Omental fat pad (tissue), 4 donors: Measurements from ENCODE around the gene RNASE4. TPM values are rescaled to one million over a fixed set of nuclear protein-coding genes. Genes with fewer than 3 reads are reported as not detected.

Experiments
- ATAC-seq: fragments of 150-250 bp; one replicate; pipeline ENCODE4 v1.9.1; 2016; ENCODE audit warnings: mild to moderate bottlenecking, moderate library complexity; ENCODE audit not compliant: low FRiP score
- DNase-seq: peaks from one replicate; pipeline ENCODE4 v3.0.0-alpha.2; 2019; ENCODE audit warnings: low spot score
- total RNA-seq, 4 donors: library from RNA; depleted of rRNA; stranded (reverse); fragments of >200 nt; gene quantifications; one replicate each; pipeline ENCODE4 v1.1.0, GENCODE V29; 2016
- TF ChIP-seq, protein P1 (sequence below), 3 donors: fragments of 450-650 bp; IDR thresholded peaks; one replicate each; pipeline ENCODE4 v1.5.1; 2016 to 2017; ENCODE audit warnings: antibody characterized with exemption in 3 of 3, mild to moderate bottlenecking in 3 of 3, moderate library complexity in 2 of 3

RNASE4 gene
- total RNA-seq, 4 donors from 2014 or later = 115 to 280 (median 181) TPM

GRCh38 chr14:20682435-20683124, 1.8 kb upstream of the RNASE4 start:
- peak; percentile 43 for DNase-seq
- TF ChIP-seq, protein P1, sequence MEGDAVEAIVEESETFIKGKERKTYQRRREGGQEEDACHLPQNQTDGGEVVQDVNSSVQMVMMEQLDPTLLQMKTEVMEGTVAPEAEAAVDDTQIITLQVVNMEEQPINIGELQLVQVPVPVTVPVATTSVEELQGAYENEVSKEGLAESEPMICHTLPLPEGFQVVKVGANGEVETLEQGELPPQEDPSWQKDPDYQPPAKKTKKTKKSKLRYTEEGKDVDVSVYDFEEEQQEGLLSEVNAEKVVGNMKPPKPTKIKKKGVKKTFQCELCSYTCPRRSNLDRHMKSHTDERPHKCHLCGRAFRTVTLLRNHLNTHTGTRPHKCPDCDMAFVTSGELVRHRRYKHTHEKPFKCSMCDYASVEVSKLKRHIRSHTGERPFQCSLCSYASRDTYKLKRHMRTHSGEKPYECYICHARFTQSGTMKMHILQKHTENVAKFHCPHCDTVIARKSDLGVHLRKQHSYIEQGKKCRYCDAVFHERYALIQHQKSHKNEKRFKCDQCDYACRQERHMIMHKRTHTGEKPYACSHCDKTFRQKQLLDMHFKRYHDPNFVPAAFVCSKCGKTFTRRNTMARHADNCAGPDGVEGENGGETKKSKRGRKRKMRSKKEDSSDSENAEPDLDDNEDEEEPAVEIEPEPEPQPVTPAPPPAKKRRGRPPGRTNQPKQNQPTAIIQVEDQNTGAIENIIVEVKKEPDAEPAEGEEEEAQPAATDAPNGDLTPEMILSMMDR (IDR thresholded peaks at IDR 0.05) = no peak
- peak; percentile 84 for ATAC-seq

GRCh38 chr14:20683125-20683890, 1.1 kb upstream of the RNASE4 start:
- DNase-seq = peak; percentile 42
- ATAC-seq = peak; percentile 33
- TF ChIP-seq, protein P1 (IDR thresholded peaks at IDR 0.05) = no peak

DNA sequence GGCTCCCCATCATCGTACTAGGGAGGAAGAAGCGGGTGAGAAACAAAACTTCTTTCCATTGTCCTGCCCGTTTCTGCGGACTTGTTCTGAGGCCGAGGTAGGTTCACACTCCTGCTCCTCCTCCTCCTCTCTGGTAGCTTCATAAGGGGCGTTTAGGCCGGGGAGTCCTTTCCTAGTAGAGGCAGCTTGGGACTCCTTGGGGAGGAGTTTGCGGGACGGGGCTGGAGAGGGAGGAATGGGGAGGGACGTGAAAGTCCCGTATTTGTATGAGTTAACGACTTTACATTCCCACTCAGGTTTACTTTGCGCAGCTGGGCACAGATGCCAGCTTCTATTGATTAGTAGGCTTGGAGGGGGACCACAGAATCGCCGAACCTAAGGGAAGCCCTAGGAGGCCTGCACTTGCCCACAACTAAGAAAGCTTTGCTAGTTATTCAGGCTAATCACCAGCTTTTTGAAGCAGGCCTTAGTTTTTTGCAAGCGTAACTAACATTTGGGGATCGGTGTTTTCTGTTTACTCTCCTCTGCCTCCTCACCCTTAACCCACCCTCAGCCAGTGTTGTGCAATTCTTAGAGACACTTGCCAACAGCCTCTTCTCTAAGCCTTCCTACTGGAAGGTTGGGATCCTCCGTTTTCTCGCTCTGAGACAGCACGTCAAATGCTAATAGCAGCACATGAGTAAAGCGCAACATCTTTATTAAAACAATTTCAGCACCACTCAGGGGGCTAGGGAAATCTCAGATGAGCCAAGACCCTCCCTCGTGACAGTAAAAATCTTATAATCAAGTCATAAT, 499 bp downstream of the RNASE4 start:
- ATAC-seq (peak; percentile 19), DNase-seq (no peak)
- TF ChIP-seq, protein P1 (IDR thresholded peaks at IDR 0.05) = no peak

DNA sequence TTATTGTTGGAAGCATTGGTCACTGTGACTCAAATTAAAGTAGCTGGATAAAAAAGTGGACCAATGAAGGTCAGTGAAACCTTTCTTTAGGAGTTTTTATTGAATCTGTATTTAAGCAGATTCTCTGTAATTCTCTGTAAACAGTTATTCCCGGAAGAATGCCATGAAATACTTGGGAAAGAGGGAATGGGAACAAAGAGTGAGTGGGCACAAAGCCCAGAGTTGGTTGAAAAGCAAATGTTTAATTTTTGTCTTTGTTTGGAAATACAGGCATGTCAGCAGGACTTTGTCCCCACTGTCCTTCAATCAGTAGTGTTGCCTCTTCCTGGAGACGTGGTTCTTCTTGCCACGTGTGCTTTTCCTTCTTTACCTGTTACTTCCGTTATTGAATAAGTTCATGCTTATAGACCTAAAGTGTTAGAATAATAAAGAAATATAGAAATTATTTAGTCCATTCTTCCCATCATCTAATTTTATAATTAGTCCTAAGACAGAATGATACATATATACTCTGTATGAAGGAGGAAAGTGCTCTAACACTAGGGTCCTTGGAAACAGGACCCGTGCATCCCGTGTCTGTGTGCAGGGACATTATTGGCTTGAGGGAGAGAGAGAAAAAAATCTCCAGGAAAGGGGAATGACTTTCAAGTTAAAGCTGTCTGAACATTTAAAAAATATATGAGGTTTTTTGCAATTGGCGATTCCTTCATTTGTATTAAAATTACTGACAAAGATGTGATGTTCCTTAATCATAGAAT, 2.2 kb downstream of the RNASE4 start:
- no peak for DNase-seq
- ATAC-seq = no peak
- TF ChIP-seq, protein P1 (IDR thresholded peaks at IDR 0.05) = no peak

DNA sequence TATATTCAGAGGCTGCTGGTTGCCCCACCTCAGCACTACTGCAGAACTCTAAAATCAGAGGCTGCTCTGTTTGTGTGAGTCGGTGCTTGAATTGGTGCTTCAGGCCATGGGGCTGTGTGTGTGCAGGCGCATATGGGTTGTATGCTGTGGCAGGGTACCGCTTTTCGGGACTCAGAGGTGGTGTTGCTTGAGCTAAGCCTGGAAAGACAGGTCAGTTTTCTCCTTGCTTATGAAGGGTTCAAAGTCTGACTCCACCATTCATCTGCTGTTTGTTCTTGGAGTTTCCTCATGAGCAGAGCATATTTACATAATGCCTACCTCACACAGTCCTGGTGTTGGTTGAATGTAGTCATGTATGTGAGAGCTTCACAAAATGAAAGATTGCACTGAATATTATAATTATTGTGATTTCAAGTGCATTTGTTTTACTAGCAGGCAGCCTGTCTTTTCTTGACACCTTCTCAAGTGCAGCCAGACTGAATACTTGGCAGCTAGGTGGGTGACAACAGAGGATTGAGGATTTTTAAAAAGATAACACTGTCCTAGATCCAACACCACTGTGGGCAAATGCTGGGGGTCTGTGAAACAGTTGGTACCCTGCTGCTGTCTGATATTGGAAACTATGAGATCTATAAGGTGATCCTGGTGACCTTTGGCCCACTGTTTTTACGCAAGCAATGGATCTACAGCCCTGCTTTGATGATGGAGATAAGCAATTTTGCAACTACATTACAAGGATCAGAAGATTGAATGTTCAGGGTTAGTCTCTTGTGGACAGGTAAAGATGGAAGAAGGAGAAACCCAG, 3.2 kb downstream of the RNASE4 start:
- ATAC-seq (no peak), DNase-seq (no peak)
- TF ChIP-seq, protein P1 (IDR thresholded peaks at IDR 0.05) = no peak
